ENCODE data around the gene SERTAD4.

- TF ChIP-seq GATA3 (IDR thresholded peaks at IDR 0.05; ENCODE audit: low read depth, low read length) (no peak), GATA2 (IDR thresholded peaks at IDR 0.05; ENCODE audit: low read depth, low read length) (no peak)
These were observed 21.7 kb downstream of the SERTAD4 start for GRCh38 chr1:210254298-210254697.
